OCI-LY3 (cell line): ENCODE results near the gene NME3.

Source experiments
- H2AFZ ChIP-seq: fragments of 200-600, 300-600 bp; shearing (Covaris generic); 2 replicates; pipeline ENCODE4 v1.6.0; 2014; ENCODE audit warnings: antibody characterized with exemption, low read depth, low read length
- H3K27ac ChIP-seq: fragments of 200-600, 300-600 bp; sonication (generic); 2 replicates; pipeline ENCODE4 v1.5.1; 2014; ENCODE audit warnings: mild to moderate bottlenecking, low read length, moderate library complexity, mixed read lengths
- H3K27me3 ChIP-seq: fragments of 200-600, 300-600 bp; sonication (generic); 2 replicates; pipeline ENCODE4 v1.6.1; 2014; ENCODE audit warnings: low read depth, low read length, mixed read lengths
- H3K36me3 ChIP-seq: fragments of 200-600, 300-600 bp; sonication (generic); replicated peaks from 2 replicates; pipeline ENCODE3; 2014; ENCODE audit warnings: low read depth, low read length, mixed read lengths
- H3K4me1 ChIP-seq: fragments of 300-600, 200-600 bp; sonication (generic); 2 replicates; pipeline ENCODE4 v1.6.1; 2014; ENCODE audit warnings: low read length, mixed read lengths
- H3K4me2 ChIP-seq: fragments of 200-600, 300-600 bp; sonication (generic); 2 replicates; pipeline ENCODE4 v1.6.1; 2014; ENCODE audit warnings: low read length, mixed read lengths
- H3K4me3 ChIP-seq: fragments of 300-600, 200-600 bp; sonication (generic); 2 replicates; pipeline ENCODE4 v1.5.1; 2014; ENCODE audit warnings: antibody characterized with exemption, mild to moderate bottlenecking, low read length, moderate library complexity
- H3K79me2 ChIP-seq: fragments of 300-600, 200-600 bp; shearing (Covaris generic); 2 replicates; pipeline ENCODE4 v1.6.1; 2014; ENCODE audit warnings: mild to moderate bottlenecking, low read length, mixed read lengths
- H3K9ac ChIP-seq: fragments of 300-600, 200-600 bp; shearing (Covaris generic); 2 replicates; pipeline ENCODE4 v1.6.0; 2014; ENCODE audit warnings: mild to moderate bottlenecking, low read length, moderate library complexity
- H3K9me3 ChIP-seq: fragments of 200-600, 300-600 bp; shearing (Covaris generic); 2 replicates; pipeline ENCODE4 v1.6.1; 2014; ENCODE audit warnings: low read length, mixed read lengths; ENCODE audit not compliant: insufficient read depth
- H4K20me1 ChIP-seq: fragments of 200-600, 300-600 bp; sonication (generic); 2 replicates; pipeline ENCODE4 v1.6.1; 2016; ENCODE audit warnings: low read length, mixed read lengths; ENCODE audit not compliant: insufficient read depth
- EZH2phosphoT487 ChIP-seq: fragments of 200-600 bp; shearing (Covaris generic); IDR thresholded peaks from 2 replicates; pipeline ENCODE4 v1.6.1; 2018; ENCODE audit warnings: antibody characterized with exemption, mixed run types, low read depth
- TF ChIP-seq, protein P1 (sequence below): fragments of 200-600, 300-600 bp; sonication (generic); IDR thresholded peaks from 2 replicates; pipeline ENCODE4 v1.5.1; 2014; ENCODE audit warnings: antibody characterized with exemption, low read length, low read depth

NME3 gene

DNA sequence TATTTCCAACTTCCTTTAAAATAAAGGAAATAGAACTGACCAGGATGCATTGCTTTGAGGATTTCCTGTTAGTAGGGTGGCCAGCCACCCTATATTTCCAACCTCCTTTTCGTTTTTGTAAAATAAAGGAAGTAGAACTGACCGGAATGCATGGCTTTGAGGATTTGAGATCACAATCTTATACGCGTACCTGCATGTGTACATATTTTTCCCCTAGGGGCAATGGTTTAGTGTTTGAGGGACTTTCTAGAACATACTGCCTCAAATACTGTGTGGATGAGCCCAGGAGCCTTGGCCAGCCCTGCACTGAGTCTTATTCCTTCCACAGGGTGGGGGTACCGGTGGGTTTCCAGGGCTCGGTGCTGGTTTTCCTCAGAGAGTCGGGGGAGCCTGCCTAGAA is 39.7 kb downstream of the NME3 start:
- H3K9ac ChIP-seq, result no peak overlapping the region
- H4K20me1 ChIP-seq, result no peaks in the 10 kb centered on the region
- no peak overlapping the region for H3K27ac ChIP-seq
- no peaks in the 10 kb centered on the region for H3K79me2 ChIP-seq
- H3K4me3 ChIP-seq, result no peak overlapping the region
- H3K9me3 ChIP-seq, result no peaks in the 10 kb centered on the region
- no peaks in the 10 kb centered on the region for H3K27me3 ChIP-seq
- H2AFZ ChIP-seq, result no peak overlapping the region
- H3K4me2 ChIP-seq, result no peak overlapping the region
- H3K36me3 ChIP-seq, result peaks cover 17% of the 10 kb centered on the region
- TF ChIP-seq, protein P1, sequence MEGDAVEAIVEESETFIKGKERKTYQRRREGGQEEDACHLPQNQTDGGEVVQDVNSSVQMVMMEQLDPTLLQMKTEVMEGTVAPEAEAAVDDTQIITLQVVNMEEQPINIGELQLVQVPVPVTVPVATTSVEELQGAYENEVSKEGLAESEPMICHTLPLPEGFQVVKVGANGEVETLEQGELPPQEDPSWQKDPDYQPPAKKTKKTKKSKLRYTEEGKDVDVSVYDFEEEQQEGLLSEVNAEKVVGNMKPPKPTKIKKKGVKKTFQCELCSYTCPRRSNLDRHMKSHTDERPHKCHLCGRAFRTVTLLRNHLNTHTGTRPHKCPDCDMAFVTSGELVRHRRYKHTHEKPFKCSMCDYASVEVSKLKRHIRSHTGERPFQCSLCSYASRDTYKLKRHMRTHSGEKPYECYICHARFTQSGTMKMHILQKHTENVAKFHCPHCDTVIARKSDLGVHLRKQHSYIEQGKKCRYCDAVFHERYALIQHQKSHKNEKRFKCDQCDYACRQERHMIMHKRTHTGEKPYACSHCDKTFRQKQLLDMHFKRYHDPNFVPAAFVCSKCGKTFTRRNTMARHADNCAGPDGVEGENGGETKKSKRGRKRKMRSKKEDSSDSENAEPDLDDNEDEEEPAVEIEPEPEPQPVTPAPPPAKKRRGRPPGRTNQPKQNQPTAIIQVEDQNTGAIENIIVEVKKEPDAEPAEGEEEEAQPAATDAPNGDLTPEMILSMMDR, result no peak
- no peak for TF ChIP-seq EZH2phosphoT487
- no peaks in the 10 kb centered on the region for H3K4me1 ChIP-seq

DNA sequence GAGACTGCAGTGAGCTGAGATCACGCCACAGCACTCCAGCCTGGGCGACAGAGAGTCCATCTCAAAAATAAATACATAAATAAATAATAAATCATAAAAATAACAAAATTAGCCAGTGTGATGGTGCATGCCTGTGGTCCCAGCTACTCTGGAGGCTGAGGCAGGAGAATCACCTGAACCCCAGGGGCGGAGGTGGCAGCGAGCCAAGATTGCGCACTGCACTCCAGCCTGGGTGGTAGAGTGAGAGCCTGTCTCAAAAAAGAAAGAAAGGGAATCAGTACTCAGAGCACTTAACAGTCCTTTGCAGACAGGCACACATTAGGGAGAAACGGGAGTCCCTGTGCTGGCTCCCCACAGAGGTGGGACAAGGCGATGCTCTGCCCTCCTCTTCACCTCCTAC is 40.3 kb downstream of the NME3 start:
- H3K36me3 ChIP-seq, result peaks cover 18% of the 10 kb centered on the region
- no peaks in the 10 kb centered on the region for H4K20me1 ChIP-seq
- no peaks in the 10 kb centered on the region for H3K27me3 ChIP-seq
- H3K9ac ChIP-seq, result no peak overlapping the region
- no peaks in the 10 kb centered on the region for H3K79me2 ChIP-seq
- H3K4me1 ChIP-seq, result no peaks in the 10 kb centered on the region
- H3K27ac ChIP-seq, result no peak overlapping the region
- H3K4me3 ChIP-seq, result no peak overlapping the region
- no peak overlapping the region for H3K4me2 ChIP-seq
- H2AFZ ChIP-seq, result no peak overlapping the region
- no peaks in the 10 kb centered on the region for H3K9me3 ChIP-seq
- TF ChIP-seq, protein P1, result no peak
- TF ChIP-seq EZH2phosphoT487, result no peak

DNA sequence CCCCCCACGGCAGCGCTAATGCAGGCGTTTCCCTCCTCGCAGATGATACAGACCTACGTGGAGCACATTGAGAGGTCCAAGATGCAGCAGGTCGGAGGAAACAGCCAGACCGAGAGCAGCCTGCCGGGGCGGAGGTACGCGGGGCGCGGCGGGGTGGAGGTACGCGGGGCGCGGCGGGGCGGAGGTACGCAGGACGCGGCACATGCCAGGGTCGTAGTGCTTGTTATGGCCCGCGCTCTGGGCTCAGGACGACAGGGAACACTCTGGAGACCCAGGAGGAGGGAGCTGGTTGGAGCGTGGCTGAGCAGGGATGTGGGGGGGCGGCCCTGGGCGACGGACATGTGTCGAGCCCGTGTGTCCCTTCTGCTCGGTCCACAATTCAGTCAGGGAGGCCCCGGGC is 41.9 kb downstream of the NME3 start:
- no peak overlapping the region for H2AFZ ChIP-seq
- H3K27ac ChIP-seq, result no peak overlapping the region
- H3K4me1 ChIP-seq, result no peaks in the 10 kb centered on the region
- no peaks in the 10 kb centered on the region for H3K27me3 ChIP-seq
- no peak overlapping the region for H3K4me2 ChIP-seq
- no peak overlapping the region for H3K4me3 ChIP-seq
- H3K79me2 ChIP-seq, result no peaks in the 10 kb centered on the region; the same call in 1 of the 2 replicates
- TF ChIP-seq, protein P1, result no peak
- no peak for TF ChIP-seq EZH2phosphoT487
- H4K20me1 ChIP-seq, result peaks cover 4% of the 10 kb centered on the region; the same call in 1 of the 2 replicates
- peaks cover 12% of the 10 kb centered on the region for H3K36me3 ChIP-seq
- no peak overlapping the region for H3K9ac ChIP-seq
- H3K9me3 ChIP-seq, result no peaks in the 10 kb centered on the region

DNA sequence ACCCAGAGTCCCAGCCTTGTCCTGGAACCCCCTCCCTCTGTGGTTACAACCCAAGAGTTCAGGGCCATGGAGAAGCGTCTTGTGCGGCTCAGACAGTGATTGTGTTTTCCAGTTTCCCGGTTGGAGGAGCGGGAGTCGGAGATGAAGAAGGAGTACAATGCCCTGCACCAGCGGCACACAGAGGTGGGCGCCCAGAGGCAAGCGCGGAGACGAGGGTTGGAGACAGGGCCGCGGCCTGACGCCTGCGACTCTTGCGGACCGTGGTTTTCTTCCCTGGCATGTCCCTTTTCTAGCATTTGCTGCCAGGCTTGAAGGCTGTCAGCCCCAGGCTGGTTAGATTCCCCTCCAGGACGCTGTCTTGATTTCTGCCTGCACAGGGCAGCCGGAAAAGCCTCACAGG is 42.3 kb downstream of the NME3 start:
- no peaks in the 10 kb centered on the region for H3K4me1 ChIP-seq
- no peak overlapping the region for H2AFZ ChIP-seq
- H3K79me2 ChIP-seq, result peaks cover under 1% of the 10 kb centered on the region; the same call in 1 of the 2 replicates
- TF ChIP-seq, protein P1, result no peak
- TF ChIP-seq EZH2phosphoT487, result no peak
- H3K27ac ChIP-seq, result no peak overlapping the region
- no peaks in the 10 kb centered on the region for H3K27me3 ChIP-seq
- no peak overlapping the region for H3K4me2 ChIP-seq
- H3K9me3 ChIP-seq, result no peaks in the 10 kb centered on the region
- no peak overlapping the region for H3K9ac ChIP-seq
- H3K4me3 ChIP-seq, result no peak overlapping the region
- H3K36me3 ChIP-seq, result peaks cover 8% of the 10 kb centered on the region
- peaks cover 8% of the 10 kb centered on the region for H4K20me1 ChIP-seq
